Colonic mucosa (tissue), 4 donors: ENCODE data around the gene PIM3. TPM values are rescaled to one million over a fixed set of nuclear protein-coding genes. Genes with fewer than 3 reads are reported as not detected.
"Not testable (repeated sequence)": the region's sequence is repeated elsewhere in the genome, so short reads cannot be mapped to it uniquely, and the experiment has no call there.

Source experiments
- DNase-seq: peaks from one replicate; pipeline ENCODE4 v3.0.0-alpha.2; 2020
- H3K27ac ChIP-seq: fragments of 200-600 bp; one replicate; pipeline ENCODE4 v1.8.0; 2021
- H3K27me3 ChIP-seq: fragments of 200-600 bp; one replicate; pipeline ENCODE4 v1.8.0; 2021
- H3K36me3 ChIP-seq: fragments of 200-600 bp; one replicate; pipeline ENCODE4 v1.8.0; 2021
- H3K4me1 ChIP-seq: fragments of 200-600 bp; one replicate; pipeline ENCODE4 v1.8.0; 2021; ENCODE audit warnings: mild to moderate bottlenecking
- H3K4me3 ChIP-seq: fragments of 200-600 bp; one replicate; pipeline ENCODE4 v1.8.0; 2021
- H3K9ac ChIP-seq, 2 donors: one replicate each; pipeline ENCODE4 v1.7.0; 2013; ENCODE audit warnings: control low read depth in 2 of 2, low read depth in 2 of 2, low read length in 2 of 2
- H3K9me3 ChIP-seq: fragments of 200-600 bp; one replicate; pipeline ENCODE4 v1.8.0; 2021
- CTCF ChIP-seq: fragments of 200-600 bp; IDR thresholded peaks from one replicate; pipeline ENCODE4 v1.8.0; 2022; ENCODE audit warnings: antibody characterized with exemption, mild to moderate bottlenecking
- intact Hi-C: fragments of 100-400 bp; cut with DNase I; formaldehyde crosslinking; loops from one replicate; pipeline ENCODE4 v1.14.1; 2022
- total RNA-seq, 2 donors: library from RNA; stranded (reverse); fragmentation: NEBNext Ultra II Directional in 1 of 2; extraction: Animal tissue kit (Norgen Biotek cat#: 25700) in 1 of 2; gene quantifications; one replicate each; pipeline ENCODE4 v1.2.1, GENCODE V29; 2021
- donor health status: healthy.
- donor health status: DM: no; HTN: no; CAD: no.
- donor health status: DM: no; HTN: no; CAD: no.

The PIM3 gene
- total RNA-seq, 2 donors from 2014 or later = 65.6 to 74.4 TPM

GRCh38 chr22:49941507-49942316 lies 18.9 kb upstream of the PIM3 start:
- no peak overlapping the region for H3K9ac ChIP-seq
- no peaks in the 10 kb centered on the region for H3K27me3 ChIP-seq
- no peaks in the 10 kb centered on the region for H3K36me3 ChIP-seq
- no peaks in the 10 kb centered on the region for H3K9me3 ChIP-seq
- intact Hi-C loops = no loop called here
- DNase-seq = no peak
- H3K4me3 ChIP-seq = no peak overlapping the region
- H3K27ac ChIP-seq = no peak overlapping the region
- TF ChIP-seq CTCF = no peak
- peaks cover 9% of the 10 kb centered on the region for H3K4me1 ChIP-seq

GRCh38 chr22:49942565-49943404 lies 17.8 kb upstream of the PIM3 start:
- Histone ChIP-seq H3K9ac (no peak overlapping the region), H3K9me3 (no peaks in the 10 kb centered on the region), H3K4me1 (no peaks in the 10 kb centered on the region), H3K4me3 (no peak overlapping the region), H3K27me3 (no peaks in the 10 kb centered on the region), H3K27ac (no peak overlapping the region), H3K36me3 (no peaks in the 10 kb centered on the region)
- TF ChIP-seq CTCF = no peak
- intact Hi-C loops = no loop called here
- no peak for DNase-seq

GRCh38 chr22:49943405-49943765 lies 17.2 kb upstream of the PIM3 start:
- DNase-seq = no peak
- Histone ChIP-seq H3K9ac (no peak overlapping the region), H3K36me3 (no peaks in the 10 kb centered on the region), H3K4me3 (no peak overlapping the region), H3K4me1 (no peaks in the 10 kb centered on the region), H3K27ac (no peak overlapping the region), H3K9me3 (no peaks in the 10 kb centered on the region), H3K27me3 (no peaks in the 10 kb centered on the region)
- intact Hi-C loops = no loop called here
- no peak for TF ChIP-seq CTCF

GRCh38 chr22:49943771-49944398 lies 16.7 kb upstream of the PIM3 start:
- Histone ChIP-seq H3K36me3 (no peaks in the 10 kb centered on the region), H3K4me3 (no peak overlapping the region), H3K9me3 (no peaks in the 10 kb centered on the region), H3K27me3 (no peaks in the 10 kb centered on the region), H3K9ac (no peak overlapping the region), H3K4me1 (no peaks in the 10 kb centered on the region), H3K27ac (peak overlapping the region; percentile 47)
- intact Hi-C loops = no loop called here
- no peak for DNase-seq
- TF ChIP-seq CTCF = no peak

- no peak for TF ChIP-seq CTCF
- Histone ChIP-seq H3K9ac (no peak overlapping the region), H3K9me3 (no peaks in the 10 kb centered on the region), H3K27me3 (no peaks in the 10 kb centered on the region), H3K4me3 (no peak overlapping the region), H3K36me3 (no peaks in the 10 kb centered on the region), H3K4me1 (no peaks in the 10 kb centered on the region), H3K27ac (peak overlapping the region; percentile 47)
- no peak for DNase-seq
- intact Hi-C loops = no loop called here
Observed at GRCh38 chr22:49944399-49944891, 16.1 kb upstream of the PIM3 start.

- H3K4me3 ChIP-seq, H3K36me3 ChIP-seq, H3K9ac ChIP-seq, H3K4me1 ChIP-seq, H3K27me3 ChIP-seq, intact Hi-C loops, H3K9me3 ChIP-seq, DNase-seq: not testable (repeated sequence)
- H3K27ac ChIP-seq = peak overlapping the region; percentile 99
Observed at GRCh38 chr22:49945042-49945794, 15.4 kb upstream of the PIM3 start.
